ENCODE measurements around the gene CASP3. TPM values are rescaled to one million over a fixed set of nuclear protein-coding genes. Genes with fewer than 3 reads are reported as not detected.

The CASP3 gene
- total RNA-seq, 5 donors from 2014 or later (not counting 1 experiment from before 2014, with no cell fraction given): 10.7 to 23.5 (median 19.9) TPM

Other genes starting within 250 kb of the CASP3 start
- 10 to 100 TPM; 45.5 to 73.4 (median 59.1) TPM for gene IRF2, start 174.9 kb downstream of the CASP3 start, total RNA-seq
- 10 to 100 TPM; 11.6 to 14.8 (median 12.4) TPM for gene PRIMPOL, start 291 bp upstream of the CASP3 start, total RNA-seq
- 1 to 10 TPM; 1.5 to 7.8 (median 3.0) TPM for gene CENPU, start 84.6 kb upstream of the CASP3 start, total RNA-seq
- gene ACSL1, start 176.5 kb upstream of the CASP3 start, total RNA-seq: 10 to 100 TPM in 3 of 5 donors, 1 to 10 TPM in 2; 8.6 to 13.7 (median 11.3) TPM

Measured in T-cell (primary cell).